HG02852 (cell line): ENCODE data around the gene KRT8.

Experiments
- ATAC-seq: cut with Tn5 transposase; IDR thresholded peaks from one replicate; pipeline ENCODE4 v1.9.1; 2021; ENCODE audit warnings: mild to moderate bottlenecking, moderate library complexity; ENCODE audit not compliant: unreplicated experiment

The KRT8 gene

GRCh38 chr12:52849511-52849910, 55.4 kb downstream of the KRT8 start:
- no peak for ATAC-seq

DNA sequence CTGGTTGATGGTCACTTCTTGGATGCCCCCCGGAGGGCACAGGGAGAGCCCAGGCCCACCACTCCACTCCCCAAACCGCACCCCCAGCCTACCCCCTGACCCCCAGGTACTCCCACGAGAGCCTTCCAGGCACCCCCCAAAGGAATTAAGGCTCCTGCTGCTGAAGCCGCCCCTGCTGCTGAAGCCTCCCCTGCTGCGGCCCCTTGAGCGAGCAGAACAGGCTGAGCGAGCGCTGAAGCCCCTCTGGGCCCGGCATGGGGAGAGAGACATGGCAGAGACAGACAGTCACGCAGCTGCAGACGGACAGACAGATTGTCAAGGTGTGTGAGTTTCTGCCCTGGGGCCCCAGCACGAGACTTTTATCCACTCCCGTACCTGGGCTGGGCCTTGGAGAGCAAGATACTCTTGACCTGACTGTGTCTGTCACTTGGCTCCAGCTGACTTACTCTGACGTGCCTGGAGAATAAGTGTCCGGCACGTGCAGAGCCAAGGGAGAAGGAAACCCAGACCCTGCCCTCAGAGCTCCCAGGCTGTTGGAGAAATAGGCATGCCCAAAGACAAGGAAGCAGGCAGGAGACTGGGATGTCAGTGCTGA, 56.1 kb downstream of the KRT8 start, which contains the start of gene KRT78:
TSS of gene KRT78 (minus strand) at position 334 of the 595 bp plus-strand sequence. CDS start at position 270, 64 bp downstream.
- no peak for ATAC-seq

GRCh38 chr12:52847335-52848102, 57.4 kb downstream of the KRT8 start:
- no peak for ATAC-seq
